GM18508 (cell line): ENCODE results near the gene IARS2.
"Not testable (repeated sequence)": the region's sequence is repeated elsewhere in the genome, so short reads cannot be mapped to it uniquely, and the experiment has no call there.

ENCODE experiments used
- ATAC-seq: cut with Tn5 transposase; IDR thresholded peaks from one replicate; pipeline ENCODE4 v1.9.1; 2021; ENCODE audit warnings: moderate number of reproducible peaks; ENCODE audit not compliant: insufficient read depth, unreplicated experiment

Gene IARS2

GRCh38 chr1:220160027-220160426 is 66.1 kb downstream of the IARS2 start:
- no peak for ATAC-seq

GRCh38 chr1:220164116-220164515 is 70.2 kb downstream of the IARS2 start:
- no peak for ATAC-seq

GRCh38 chr1:220164517-220164916 is 70.6 kb downstream of the IARS2 start:
- ATAC-seq: no peak

GRCh38 chr1:220166853-220167252 is 72.9 kb downstream of the IARS2 start:
- ATAC-seq: no peak

GRCh38 chr1:220169887-220170286 is 76.0 kb downstream of the IARS2 start:
- not testable (repeated sequence) for ATAC-seq

GRCh38 chr1:220170836-220171526 is 77.0 kb downstream of the IARS2 start:
- no peak for ATAC-seq

- ATAC-seq: no peak
Observed at GRCh38 chr1:220176540-220176939, 82.6 kb downstream of the IARS2 start.

- ATAC-seq: no peak
Observed at GRCh38 chr1:220182111-220182510, 88.2 kb downstream of the IARS2 start.

- no peak for ATAC-seq
Observed at GRCh38 chr1:220182656-220183055, 88.7 kb downstream of the IARS2 start.

GRCh38 chr1:220184506-220184905 is 90.6 kb downstream of the IARS2 start:
- ATAC-seq: no peak

- no peak for ATAC-seq
Observed at GRCh38 chr1:220186752-220187151, 92.8 kb downstream of the IARS2 start.

GRCh38 chr1:220188538-220188937 is 94.6 kb downstream of the IARS2 start:
- ATAC-seq: no peak

- no peak for ATAC-seq
Observed at GRCh38 chr1:220189750-220190347, 95.9 kb downstream of the IARS2 start.

GRCh38 chr1:220195701-220196100 is 101.8 kb downstream of the IARS2 start:
- ATAC-seq: no peak
